MM.1S (cell line): Measurements from ENCODE around the gene HCN2.
A peak's percentile ranks its signal among the peaks of the same experiment; 100 is the strongest.

Source experiments
- DNase-seq: peaks from one replicate; pipeline ENCODE4 v3.0.0-alpha.2; 2015
- H2AFZ ChIP-seq: fragments of 300-600 bp; sonication (generic); 2 replicates; pipeline ENCODE4 v1.6.0; 2016; ENCODE audit warnings: antibody characterized with exemption, low read length
- H3F3A ChIP-seq: fragments of 300-600 bp; sonication (generic); 2 replicates; pipeline ENCODE4 v1.6.1; 2016; ENCODE audit warnings: mild to moderate bottlenecking, antibody characterized with exemption, low read length, moderate library complexity, mixed read lengths; ENCODE audit not compliant: insufficient read depth
- H3K27ac ChIP-seq: fragments of 300-600 bp; sonication (generic); 2 replicates; pipeline ENCODE4 v1.5.1; 2016; ENCODE audit warnings: mild to moderate bottlenecking, low read length
- H3K27me3 ChIP-seq: fragments of 300-600 bp; sonication (generic); replicated peaks from 2 replicates; pipeline ENCODE4 v1.6.0; 2016; ENCODE audit warnings: low read length; ENCODE audit not compliant: insufficient read depth
- H3K36me3 ChIP-seq: fragments of 300-600 bp; sonication (generic); replicated peaks from 2 replicates; pipeline ENCODE4 v1.6.1; 2016; ENCODE audit warnings: mild to moderate bottlenecking, low read length, mixed read lengths; ENCODE audit not compliant: insufficient read depth
- H3K4me1 ChIP-seq: fragments of 300-600 bp; sonication (generic); 2 replicates; pipeline ENCODE4 v1.6.1; 2016; ENCODE audit warnings: low read length, mixed read lengths
- H3K4me2 ChIP-seq: fragments of 300-600 bp; sonication (generic); 2 replicates; pipeline ENCODE4 v1.6.0; 2016; ENCODE audit warnings: low read depth, low read length
- H3K4me3 ChIP-seq: fragments of 300-600 bp; sonication (generic); 2 replicates; pipeline ENCODE4 v1.5.1; 2016; ENCODE audit warnings: low read length, mixed read lengths
- H3K79me2 ChIP-seq: fragments of 300-600 bp; sonication (generic); 2 replicates; pipeline ENCODE4 v1.6.1; 2016; ENCODE audit warnings: mixed run types, low read length, mixed read lengths
- H3K9ac ChIP-seq: fragments of 300-600 bp; sonication (generic); 2 replicates; pipeline ENCODE4 v1.6.1; 2016; ENCODE audit warnings: low read length, mixed read lengths
- H3K9me2 ChIP-seq: fragments of 300-600 bp; sonication (generic); replicated peaks from 2 replicates; pipeline ENCODE4 v1.6.1; 2016; ENCODE audit warnings: mild to moderate bottlenecking, low read length, mixed read lengths; ENCODE audit not compliant: insufficient read depth
- H3K9me3 ChIP-seq: fragments of 300-600 bp; sonication (generic); replicated peaks from 2 replicates; pipeline ENCODE4 v1.6.1; 2016; ENCODE audit warnings: mild to moderate bottlenecking, low read length, mixed read lengths; ENCODE audit not compliant: insufficient read depth
- H4K20me1 ChIP-seq: fragments of 300-600 bp; sonication (generic); 2 replicates; pipeline ENCODE4 v1.6.1; 2016; ENCODE audit warnings: mild to moderate bottlenecking, low read length, moderate library complexity, mixed read lengths; ENCODE audit not compliant: insufficient read depth
- EZH2 ChIP-seq: fragments of 300-600 bp; sonication (generic); optimal IDR thresholded peaks from 2 replicates; pipeline ENCODE3; 2017; ENCODE audit warnings: low read depth, mild to moderate bottlenecking, antibody characterized with exemption, low read length, mixed read lengths
- EZH2phosphoT487 ChIP-seq: fragments of 300-600 bp; sonication (generic); IDR thresholded peaks from 2 replicates; pipeline ENCODE4 v1.6.1; 2018; ENCODE audit warnings: antibody characterized with exemption, low read length
- TF ChIP-seq, protein P1 (sequence below): fragments of 300-600 bp; sonication (generic); IDR thresholded peaks from 2 replicates; pipeline ENCODE4 v1.5.1; 2016; ENCODE audit warnings: antibody characterized with exemption, low read length, mixed read lengths

The HCN2 gene

GRCh38 chr19:633068-633785 lies 43.5 kb downstream of the HCN2 start, which contains the start of gene POLRMT:
POLRMT (minus strand) TSS chr19:633537; CDS start chr19:633512, 25 bp downstream.
- Histone ChIP-seq H3F3A (peaks cover 9% of the 10 kb centered on the region), H4K20me1 (no peaks in the 10 kb centered on the region), H3K4me1 (peaks cover 8% of the 10 kb centered on the region), H3K4me3 (peak within 1 kb of the TSS; percentile 82), H3K79me2 (peaks cover 55% of the 10 kb centered on the region), H3K27me3 (peaks cover 6% of the 10 kb centered on the region; the same call in 1 of the 2 replicates), H3K9ac (peak within 1 kb of the TSS; percentile 73), H3K4me2 (peak within 1 kb of the TSS; percentile 95), H3K9me2 (no peaks in the 10 kb centered on the region), H3K9me3 (no peaks in the 10 kb centered on the region), H2AFZ (peak within 1 kb of the TSS; percentile 90), H3K27ac (peak within 1 kb of the TSS; percentile 61; the same call in 1 of the 2 replicates), H3K36me3 (no peaks in the 10 kb centered on the region)
- peak; percentile 100 for DNase-seq
- TF ChIP-seq EZH2phosphoT487 (no peak), EZH2 (no peak)
- TF ChIP-seq, protein P1, sequence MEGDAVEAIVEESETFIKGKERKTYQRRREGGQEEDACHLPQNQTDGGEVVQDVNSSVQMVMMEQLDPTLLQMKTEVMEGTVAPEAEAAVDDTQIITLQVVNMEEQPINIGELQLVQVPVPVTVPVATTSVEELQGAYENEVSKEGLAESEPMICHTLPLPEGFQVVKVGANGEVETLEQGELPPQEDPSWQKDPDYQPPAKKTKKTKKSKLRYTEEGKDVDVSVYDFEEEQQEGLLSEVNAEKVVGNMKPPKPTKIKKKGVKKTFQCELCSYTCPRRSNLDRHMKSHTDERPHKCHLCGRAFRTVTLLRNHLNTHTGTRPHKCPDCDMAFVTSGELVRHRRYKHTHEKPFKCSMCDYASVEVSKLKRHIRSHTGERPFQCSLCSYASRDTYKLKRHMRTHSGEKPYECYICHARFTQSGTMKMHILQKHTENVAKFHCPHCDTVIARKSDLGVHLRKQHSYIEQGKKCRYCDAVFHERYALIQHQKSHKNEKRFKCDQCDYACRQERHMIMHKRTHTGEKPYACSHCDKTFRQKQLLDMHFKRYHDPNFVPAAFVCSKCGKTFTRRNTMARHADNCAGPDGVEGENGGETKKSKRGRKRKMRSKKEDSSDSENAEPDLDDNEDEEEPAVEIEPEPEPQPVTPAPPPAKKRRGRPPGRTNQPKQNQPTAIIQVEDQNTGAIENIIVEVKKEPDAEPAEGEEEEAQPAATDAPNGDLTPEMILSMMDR: no peak

GRCh38 chr19:633786-634639 lies 44.3 kb downstream of the HCN2 start:
- peak overlapping the region; percentile 95 for H3K4me2 ChIP-seq
- TF ChIP-seq EZH2: no peak
- no peak for TF ChIP-seq EZH2phosphoT487
- TF ChIP-seq, protein P1: no peak
- no peaks in the 10 kb centered on the region for H3K9me2 ChIP-seq
- peaks cover 6% of the 10 kb centered on the region; the same call in 1 of the 2 replicates for H3K27me3 ChIP-seq
- H3F3A ChIP-seq: peaks cover 9% of the 10 kb centered on the region
- DNase-seq: peak; percentile 38
- no peaks in the 10 kb centered on the region for H3K9me3 ChIP-seq
- no peaks in the 10 kb centered on the region for H3K36me3 ChIP-seq
- peak overlapping the region; percentile 90 for H2AFZ ChIP-seq
- H3K9ac ChIP-seq: peak overlapping the region; percentile 73
- no peaks in the 10 kb centered on the region for H4K20me1 ChIP-seq
- peak overlapping the region; percentile 82 for H3K4me3 ChIP-seq
- peaks cover 10% of the 10 kb centered on the region for H3K4me1 ChIP-seq
- peaks cover 48% of the 10 kb centered on the region for H3K79me2 ChIP-seq
- peak overlapping the region; percentile 61; the same call in 1 of the 2 replicates for H3K27ac ChIP-seq

DNA sequence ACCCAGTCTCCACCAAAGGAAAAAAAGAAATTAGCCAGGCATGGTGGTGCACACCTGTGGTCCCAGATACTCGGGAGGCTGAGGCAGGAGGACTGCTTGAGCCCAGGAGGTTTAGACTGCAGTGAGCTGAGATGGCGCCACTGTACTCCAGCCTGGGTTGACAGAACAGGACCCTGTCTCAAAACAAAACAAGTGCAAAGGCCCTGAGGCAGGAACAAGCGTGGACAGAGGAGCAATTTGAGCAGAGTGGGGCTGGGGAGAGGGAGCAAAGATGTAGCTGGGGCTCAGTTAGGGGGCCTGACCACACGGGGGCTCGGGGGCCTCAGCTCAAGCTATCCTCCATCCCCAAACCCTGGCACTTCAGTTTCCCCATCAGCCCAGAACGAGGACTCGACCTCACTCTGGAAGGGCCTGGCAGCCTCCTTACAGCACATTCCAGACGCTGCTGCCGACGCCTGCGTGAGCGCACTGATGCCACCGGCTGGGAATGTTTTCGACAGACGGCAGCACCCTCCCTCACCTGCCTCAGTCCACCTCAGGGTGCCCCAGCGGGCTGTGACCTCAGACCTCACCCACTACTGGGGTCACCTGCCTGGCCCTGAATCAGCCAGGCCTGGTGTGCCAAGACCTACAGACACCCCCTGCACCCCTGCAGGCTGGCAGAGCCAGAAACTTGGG lies 45.4 kb downstream of the HCN2 start:
- Histone ChIP-seq H4K20me1 (no peaks in the 10 kb centered on the region), H3K9me2 (no peaks in the 10 kb centered on the region), H3K4me2 (no peak overlapping the region), H3K27me3 (peaks cover 6% of the 10 kb centered on the region; the same call in 1 of the 2 replicates), H3K4me3 (no peak overlapping the region), H3K4me1 (peaks cover 13% of the 10 kb centered on the region), H3K36me3 (no peaks in the 10 kb centered on the region), H3K79me2 (peaks cover 41% of the 10 kb centered on the region), H3F3A (peaks cover 9% of the 10 kb centered on the region), H3K9me3 (no peaks in the 10 kb centered on the region), H2AFZ (no peak overlapping the region), H3K27ac (no peak overlapping the region), H3K9ac (no peak overlapping the region)
- TF ChIP-seq EZH2 (no peak), EZH2phosphoT487 (no peak)
- TF ChIP-seq, protein P1: no peak
- no peak for DNase-seq
